ENCODE results near the gene GALNT2.

GALNT2 gene

GRCh38 chr1:230073371-230074035, 6.5 kb downstream of the GALNT2 start:
- TF ChIP-seq, protein P1, sequence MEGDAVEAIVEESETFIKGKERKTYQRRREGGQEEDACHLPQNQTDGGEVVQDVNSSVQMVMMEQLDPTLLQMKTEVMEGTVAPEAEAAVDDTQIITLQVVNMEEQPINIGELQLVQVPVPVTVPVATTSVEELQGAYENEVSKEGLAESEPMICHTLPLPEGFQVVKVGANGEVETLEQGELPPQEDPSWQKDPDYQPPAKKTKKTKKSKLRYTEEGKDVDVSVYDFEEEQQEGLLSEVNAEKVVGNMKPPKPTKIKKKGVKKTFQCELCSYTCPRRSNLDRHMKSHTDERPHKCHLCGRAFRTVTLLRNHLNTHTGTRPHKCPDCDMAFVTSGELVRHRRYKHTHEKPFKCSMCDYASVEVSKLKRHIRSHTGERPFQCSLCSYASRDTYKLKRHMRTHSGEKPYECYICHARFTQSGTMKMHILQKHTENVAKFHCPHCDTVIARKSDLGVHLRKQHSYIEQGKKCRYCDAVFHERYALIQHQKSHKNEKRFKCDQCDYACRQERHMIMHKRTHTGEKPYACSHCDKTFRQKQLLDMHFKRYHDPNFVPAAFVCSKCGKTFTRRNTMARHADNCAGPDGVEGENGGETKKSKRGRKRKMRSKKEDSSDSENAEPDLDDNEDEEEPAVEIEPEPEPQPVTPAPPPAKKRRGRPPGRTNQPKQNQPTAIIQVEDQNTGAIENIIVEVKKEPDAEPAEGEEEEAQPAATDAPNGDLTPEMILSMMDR (IDR thresholded peaks at IDR 0.05; ENCODE audit: low read depth, low read length, missing control alignments) = no peak
- no peak for DNase-seq (ENCODE audit: low read depth)
- H3K4me3 ChIP-seq (ENCODE audit: low read depth, low read length) = no peak overlapping the region
- in situ Hi-C loops (cut with HindIII; ENCODE audit: low sequenced_read_pairs) = loop anchor here (5.0 kb wide), 1 partner anchor 59 kb away; no protein-coding TSS in a partner anchor

DNA sequence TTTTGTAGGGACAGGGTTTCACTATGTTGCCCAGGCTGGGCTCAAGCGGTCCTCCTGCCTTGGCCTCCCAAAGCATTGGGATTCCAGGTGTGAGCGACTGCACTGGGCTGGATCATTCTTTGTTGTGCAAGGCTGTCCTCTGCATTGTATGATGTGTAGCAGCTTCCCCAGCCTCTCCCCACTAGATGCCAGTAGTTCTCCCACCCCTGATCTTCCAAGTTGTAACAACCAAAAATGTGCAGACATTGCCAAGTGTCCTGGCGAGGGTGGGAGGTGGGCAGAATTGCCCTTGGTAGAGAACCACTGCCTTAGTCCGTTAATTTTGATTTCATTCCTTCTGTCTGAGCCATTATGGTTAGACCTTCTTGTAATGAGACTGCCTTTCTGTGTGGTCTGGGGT, 7.2 kb downstream of the GALNT2 start:
- in situ Hi-C loops (cut with HindIII; ENCODE audit: low sequenced_read_pairs) = loop anchor here (5.0 kb wide), 1 partner anchor 58 kb away; no protein-coding TSS in a partner anchor
- H3K4me3 ChIP-seq (ENCODE audit: low read depth, low read length) = no peak overlapping the region
- DNase-seq (ENCODE audit: low read depth) = no peak
- TF ChIP-seq, protein P1 (IDR thresholded peaks at IDR 0.05; ENCODE audit: low read depth, low read length, missing control alignments) = no peak

DNA sequence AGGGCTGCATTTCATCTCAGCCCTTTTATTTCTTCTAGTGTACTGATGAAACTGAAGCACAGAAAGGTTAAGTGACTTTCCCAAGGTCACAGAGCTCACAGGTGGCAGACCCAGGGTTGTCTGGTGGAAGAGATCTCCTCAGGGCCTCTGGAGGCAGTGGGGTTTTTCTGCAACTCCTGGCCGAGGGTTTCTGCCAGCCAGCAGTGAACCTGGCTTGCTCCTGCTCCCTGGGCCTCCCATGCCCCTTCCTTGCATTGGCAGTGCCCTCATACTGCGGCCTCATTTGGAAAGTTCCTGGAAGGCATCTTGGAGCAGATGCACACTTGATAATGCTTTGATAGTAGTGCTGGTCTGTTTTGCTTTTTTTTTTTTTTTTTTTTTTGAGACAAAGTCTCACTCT, 7.7 kb downstream of the GALNT2 start:
- TF ChIP-seq, protein P1 (IDR thresholded peaks at IDR 0.05; ENCODE audit: low read depth, low read length, missing control alignments) = no peak
- in situ Hi-C loops (cut with HindIII; ENCODE audit: low sequenced_read_pairs) = loop anchor here (5.0 kb wide), 1 partner anchor 58 kb away; no protein-coding TSS in a partner anchor
- H3K4me3 ChIP-seq (ENCODE audit: low read depth, low read length) = no peak overlapping the region
- no peak for DNase-seq (ENCODE audit: low read depth)

DNA sequence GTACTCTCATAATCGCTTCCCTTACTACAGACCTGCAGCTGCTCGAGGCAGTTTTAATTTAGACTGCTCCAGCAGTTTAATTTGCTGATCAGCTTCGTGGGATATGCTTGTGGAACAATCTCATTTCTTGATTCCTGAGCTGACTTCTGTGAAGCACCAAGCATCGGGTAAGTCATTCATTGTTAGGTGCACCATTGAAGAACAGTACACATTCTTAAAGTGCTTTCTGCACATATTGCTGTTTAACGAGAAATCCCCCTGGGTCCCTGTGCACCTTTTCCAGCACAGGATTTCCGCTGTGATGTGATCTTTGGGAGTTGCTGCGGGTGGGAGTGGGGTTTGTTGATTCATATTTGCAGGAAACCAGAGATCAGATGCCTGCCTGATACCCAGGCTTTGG, 9.1 kb downstream of the GALNT2 start:
- no peak for DNase-seq (ENCODE audit: low read depth)
- in situ Hi-C loops (cut with HindIII; ENCODE audit: low sequenced_read_pairs) = no loop called here
- H3K4me3 ChIP-seq (ENCODE audit: low read depth, low read length) = no peak overlapping the region
- TF ChIP-seq, protein P1 (IDR thresholded peaks at IDR 0.05; ENCODE audit: low read depth, low read length, missing control alignments) = no peak

GRCh38 chr1:230077011-230077410, 10.0 kb downstream of the GALNT2 start:
- in situ Hi-C loops (cut with HindIII; ENCODE audit: low sequenced_read_pairs) = no loop called here
- no peak for DNase-seq (ENCODE audit: low read depth)
- TF ChIP-seq, protein P1 (IDR thresholded peaks at IDR 0.05; ENCODE audit: low read depth, low read length, missing control alignments) = no peak
- no peak overlapping the region for H3K4me3 ChIP-seq (ENCODE audit: low read depth, low read length)

DNA sequence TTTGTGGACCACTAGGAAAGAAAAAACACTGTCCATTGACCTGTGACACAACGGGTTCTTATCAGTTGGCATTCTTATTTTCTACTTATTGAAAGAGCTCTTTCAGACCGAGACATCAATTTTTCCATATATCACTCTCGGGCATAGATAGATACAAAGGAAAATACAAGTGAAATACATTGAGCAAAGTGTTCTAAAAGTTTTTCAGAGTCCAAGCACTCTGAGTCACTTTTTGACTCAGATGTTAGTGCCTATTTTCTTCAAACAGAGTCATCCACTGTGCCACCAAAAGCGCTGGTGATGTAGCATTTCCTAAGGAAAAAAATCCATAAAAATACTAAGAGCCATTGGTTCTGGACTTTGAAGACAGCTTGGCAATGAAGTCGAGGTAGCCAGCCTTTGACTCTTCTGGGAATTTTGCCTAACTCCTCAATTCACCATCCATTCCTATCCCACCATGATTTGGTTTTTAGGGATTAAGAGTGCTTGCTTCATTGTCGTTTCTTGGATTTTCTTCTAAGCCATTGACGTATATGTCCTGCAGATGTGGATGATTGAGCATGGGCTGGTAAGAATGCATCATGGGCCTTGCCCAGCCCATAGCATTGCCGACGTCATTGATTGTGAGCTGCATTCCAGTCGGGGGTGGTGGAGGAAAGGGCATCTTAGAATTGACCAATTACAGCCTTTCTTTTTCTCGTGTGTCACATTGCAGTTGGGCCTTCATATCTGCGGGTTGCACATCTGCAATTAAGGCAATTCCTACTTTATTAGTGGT, 10.6 kb downstream of the GALNT2 start:
- in situ Hi-C loops (cut with HindIII; ENCODE audit: low sequenced_read_pairs) = no loop called here
- TF ChIP-seq, protein P1 (IDR thresholded peaks at IDR 0.05; ENCODE audit: low read depth, low read length, missing control alignments) = no peak
- DNase-seq (ENCODE audit: low read depth) = no peak
- H3K4me3 ChIP-seq (ENCODE audit: low read depth, low read length) = no peak overlapping the region
